GM12878 (cell line): ENCODE measurements around the gene TNFRSF14. TPM values are rescaled to one million over a fixed set of nuclear protein-coding genes. Genes with fewer than 3 reads are reported as not detected.

Experiments
- ATAC-seq: fragments of 200-7000 bp; cut with Tn5 transposase; 3 replicates; pipeline ENCODE4 v1.9.1; 2020; ENCODE audit warnings: mild to moderate bottlenecking, moderate library complexity
- BruUV-seq: library from RNA; stranded (reverse); fragments of 400-500 nt; replicated peaks from 2 replicates; lab custom pipeline; 2021; lab: Mats Ljungman, UMichigan
- CTCF ChIA-PET: fragments of 300-600 bp; sonication (Branson Sonifier 250); formaldehyde crosslinking; extraction: SDS; loops from one replicate; lab custom pipeline; 2021; ENCODE audit warnings: inconsistent platforms; lab: Yijun Ruan, JAX
- POLR2A ChIA-PET: fragments of 350-600 bp; formaldehyde crosslinking; extraction: SDS; loops from one replicate; lab custom pipeline; 2021; ENCODE audit warnings: inconsistent platforms; lab: Charles Lee
- RAD21 ChIA-PET: fragments of 300-600 bp; sonication (Branson Sonifier 250); formaldehyde crosslinking; loops from one replicate; lab custom pipeline; 2023; ENCODE audit warnings: antibody characterized with exemption; ENCODE audit not compliant: unreplicated experiment; lab: Charles Lee
- SMC1A ChIA-PET: fragments of 300-600 bp; sonication (Branson Sonifier 250); formaldehyde crosslinking; loops from one replicate; lab custom pipeline; 2023; ENCODE audit not compliant: unreplicated experiment, uncharacterized antibody; lab: Charles Lee
- DNase-seq: peaks from one replicate; pipeline ENCODE4 v3.0.0-alpha.2; 2011; ENCODE audit warnings: low read depth, low spot score
- FAIRE-seq: peaks from 3 replicates; lab custom pipeline; 2011; peaks lifted over from hg19 to GRCh38; lab: Jason Lieb, UNC
- H2AFZ ChIP-seq: 2 replicates; pipeline ENCODE4 v1.6.0; 2011; ENCODE audit warnings: low read depth, low read length, control low read depth; ENCODE audit not compliant: control insufficient read depth
- H3K27ac ChIP-seq: 2 replicates; pipeline ENCODE4 v1.5.1; 2011; ENCODE audit warnings: control low read depth; ENCODE audit not compliant: control insufficient read depth, insufficient read depth
- H3K27me3 ChIP-seq, 2 experiments: replicated peaks in 1 of 2; 2 replicates each; pipeline versions ENCODE4 v1.6.0 to v1.6.1; 2011; ENCODE audit warnings: low read length in 1 of 2; ENCODE audit not compliant: control insufficient read depth in 2 of 2, insufficient read depth in 2 of 2
- H3K36me3 ChIP-seq, 2 experiments: 2 replicates each; pipeline ENCODE4 v1.5.1; 2011; ENCODE audit warnings: low read length in 1 of 2; ENCODE audit not compliant: control insufficient read depth in 2 of 2, insufficient read depth in 2 of 2
- H3K4me1 ChIP-seq: 2 replicates; pipeline ENCODE4 v1.6.1; 2011; ENCODE audit warnings: mild to moderate bottlenecking, low read length, moderate library complexity, mixed read lengths; ENCODE audit not compliant: control insufficient read depth, insufficient read depth
- H3K4me2 ChIP-seq: 2 replicates; pipeline ENCODE4 v1.6.0; 2011; ENCODE audit warnings: control low read depth; ENCODE audit not compliant: control insufficient read depth, insufficient read depth
- H3K4me3 ChIP-seq: fragments of 200-600 bp; sonication (generic); 2 replicates; pipeline ENCODE4 v1.5.1; 2016
- H3K79me2 ChIP-seq: 2 replicates; pipeline ENCODE4 v1.6.0; 2011; ENCODE audit warnings: low read length; ENCODE audit not compliant: control insufficient read depth, insufficient read depth
- H3K9ac ChIP-seq: 2 replicates; pipeline ENCODE4 v1.8.0; 2011; ENCODE audit warnings: low read length, control low read depth, mixed read lengths; ENCODE audit not compliant: control insufficient read depth, insufficient read depth
- H3K9me3 ChIP-seq: replicated peaks from 3 replicates; pipeline ENCODE4 v1.5.1; 2011; ENCODE audit warnings: mild to moderate bottlenecking, low read length; ENCODE audit not compliant: control insufficient read depth, insufficient read depth
- H4K20me1 ChIP-seq: 2 replicates; pipeline ENCODE4 v1.6.0; 2011; ENCODE audit not compliant: control insufficient read depth, insufficient read depth
- BHLHE40 ChIP-seq, 2 experiments: fragments of 450-650 bp in 1 of 2; IDR thresholded peaks; 2 replicates each; pipeline ENCODE4 v1.6.1; 2011 to 2017; ENCODE audit warnings: low read depth in 2 of 2, borderline replicate concordance in 1 of 2, improper control_type of control experiment in 1 of 2, low read length in 1 of 2, mild to moderate bottlenecking in 1 of 2
- BMI1 ChIP-seq: fragments of 450-650 bp; IDR thresholded peaks from 2 replicates; pipeline ENCODE4 v1.6.1; 2016; ENCODE audit warnings: mild to moderate bottlenecking, moderate library complexity, borderline replicate concordance
- CREB1 ChIP-seq: IDR thresholded peaks from 2 replicates; pipeline ENCODE4 v1.6.1; 2012; ENCODE audit warnings: low read depth, mild to moderate bottlenecking, inconsistent platforms
- CREM ChIP-seq: IDR thresholded peaks from 2 replicates; pipeline ENCODE4 v1.6.1; 2014; ENCODE audit warnings: antibody characterized with exemption, low read depth
- EP300 ChIP-seq, 2 experiments: fragments of 150-350 bp in 1 of 2; IDR thresholded peaks; 2 replicates each; pipeline ENCODE4 v1.6.1; 2011 to 2012; ENCODE audit warnings: low read depth in 2 of 2, low read length in 2 of 2, borderline replicate concordance in 1 of 2, improper control_type of control experiment in 1 of 2, inconsistent platforms in 1 of 2; ENCODE audit not compliant: control insufficient read depth in 1 of 2
- HDAC6 ChIP-seq: fragments of 200-600 bp; sonication (generic); IDR thresholded peaks from one replicate; pipeline ENCODE4 v1.8.0; 2017; ENCODE audit warnings: antibody characterized with exemption; ENCODE audit not compliant: unreplicated experiment
- MTA3 ChIP-seq: IDR thresholded peaks from 2 replicates; pipeline ENCODE4 v1.6.1; 2012; ENCODE audit warnings: low read length, inconsistent platforms, borderline replicate concordance
- NFXL1 ChIP-seq: fragments of 450-650 bp; IDR thresholded peaks from 2 replicates; pipeline ENCODE4 v1.6.1; 2017; ENCODE audit warnings: antibody characterized with exemption, mild to moderate bottlenecking, borderline replicate concordance
- PBX3 ChIP-seq: IDR thresholded peaks from 2 replicates; pipeline ENCODE4 v1.6.1; 2011; ENCODE audit warnings: mild to moderate bottlenecking, low read depth, low read length, moderate library complexity; ENCODE audit not compliant: insufficient replicate concordance
- PKNOX1 ChIP-seq: fragments of 450-650 bp; IDR thresholded peaks from 2 replicates; pipeline ENCODE4 v1.6.1; 2016; ENCODE audit warnings: mild to moderate bottlenecking
- POU2F2 ChIP-seq: IDR thresholded peaks from 3 replicates; pipeline ENCODE4 v1.6.1; 2011; ENCODE audit warnings: low read depth, mild to moderate bottlenecking, low read length, borderline replicate concordance
- PRDM15 ChIP-seq: fragments of 450-650 bp; formaldehyde crosslinking; IDR thresholded peaks from 2 replicates; pipeline ENCODE4 v1.4.0; 2020; ENCODE audit warnings: mild to moderate bottlenecking, moderate library complexity
- SIX5 ChIP-seq: IDR thresholded peaks from 2 replicates; pipeline ENCODE4 v1.6.1; 2011; ENCODE audit warnings: mild to moderate bottlenecking, low read depth, low read length, moderate library complexity; ENCODE audit not compliant: severe bottlenecking
- TCF12 ChIP-seq: IDR thresholded peaks from 2 replicates; pipeline ENCODE4 v1.6.1; 2011; ENCODE audit warnings: low read depth, mild to moderate bottlenecking, low read length
- ZBTB4 ChIP-seq: fragments of 450-650 bp; formaldehyde crosslinking; IDR thresholded peaks from 2 replicates; pipeline ENCODE4 v1.4.0; 2022; ENCODE audit warnings: mild to moderate bottlenecking, moderate library complexity
- WGBS: methylation state at CpG from one replicate; pipeline ENCODE4 v1.1.6; 2016; ENCODE audit warnings: low lambda C conversion rate; ENCODE audit not compliant: insufficient replicate concordance, insufficient coverage; ENCODE audit errors: missing lambda C conversion rate; 5-methylcytosine and 5-hydroxymethylcytosine counted together
- in situ Hi-C: fragments of 300-500 bp; cut with MboI; formaldehyde crosslinking; loops from 9 replicates; pipeline ENCODE4 v1.14.3; 2018; ENCODE audit warnings: mixed read lengths
- intact Hi-C: fragments of 100-400 bp; cut with micrococcal nuclease; formaldehyde crosslinking; loops from one replicate; pipeline ENCODE4 v1.14.2; 2022; ENCODE audit not compliant: unreplicated experiment
- polyA plus RNA-seq, 11 experiments: library from polyadenylated mRNA; depleted of rRNA in 4 of 11; unstranded in 6 of 11; stranded (reverse) in 5 of 11; fragments of >200 nt; fragmentation: Nextera tagmentation in 4 of 11; fragmentation: Illumina TruSeq in 1 of 11; extraction: Ambion mirVana in 4 of 11; extraction: Trizol in 1 of 11; gene quantifications; 1 replicate in 1 of 11; 2 replicates in 10 of 11; pipeline versions ENCODE4 v1.2.1 to v1.2.3, GENCODE V29; 2011 to 2016; ENCODE audit warnings: inconsistent platforms in 2 of 11, missing spikeins in 2 of 11, low read depth in 1 of 11
- total RNA-seq, 4 experiments: library from RNA; depleted of rRNA in 3 of 4; stranded (reverse); fragments of >200 nt in 3 of 4; fragmentation: Illumina TruSeq in 1 of 4; extraction: Trizol in 1 of 4; gene quantifications; 2 replicates each; pipeline versions ENCODE4 v1.2.1 to v1.2.3, GENCODE V29; 2013 to 2021

Gene TNFRSF14
- total and polyA plus RNA-seq, 10 of the 15 experiments (the other 5 are each of a cell fraction or from before 2014, with no cell fraction given): 0.43 to 114 (median 41.5) TPM

- DNase-seq: no peak
- Histone ChIP-seq H4K20me1 (no peaks in the 10 kb centered on the region; the same call in 1 of the 2 replicates), H3K9me3 (no peaks in the 10 kb centered on the region), H3K4me1 (no peaks in the 10 kb centered on the region), H3K4me2 (no peak overlapping the region), H3K4me3 (no peak overlapping the region), H3K27me3 (no peaks in the 10 kb centered on the region), H3K9ac (no peak overlapping the region), H3K79me2 (no peaks in the 10 kb centered on the region), H3K36me3 (peaks cover 2 to 34% of the 10 kb centered on the region in 2 experiments), H3K27ac (no peak overlapping the region), H2AFZ (no peak overlapping the region)
- CTCF ChIA-PET: no interaction called here
- intact Hi-C loops (no loop called here), in situ Hi-C loops (no loop called here)
- 74% methylated on average over 10 of the region's 11 CpGs for WGBS
- no peak for FAIRE-seq
- BruUV-seq: no TSS peak
- RAD21 ChIA-PET: no interaction called here
- SMC1A ChIA-PET: interaction anchor here (0.8 kb wide), 1 partner anchor 37 kb away, joined by 3 read pairs; no protein-coding TSS in a partner anchor
- POLR2A ChIA-PET: no interaction called here
- no peak for ATAC-seq
- TF ChIP-seq BMI1: no peak
- TF ChIP-seq EP300 (IDR thresholded peaks at IDR 0.05; ENCODE audit: borderline replicate concordance in 1 of 2, control insufficient read depth in 1 of 2, low read depth in 2 of 2, low read length in 2 of 2): no peak
- TF ChIP-seq ZBTB4: no peak
- TF ChIP-seq CREB1: no peak
- no peak for TF ChIP-seq NFXL1
- no peak for TF ChIP-seq HDAC6
- no peak for TF ChIP-seq TCF12
- TF ChIP-seq CREM: no peak
- no peak for TF ChIP-seq PBX3
- no peak for TF ChIP-seq PRDM15 (CRISPR knock-in tag)
- TF ChIP-seq PKNOX1: no peak
- no peak for TF ChIP-seq BHLHE40 (IDR thresholded peaks at IDR 0.05; ENCODE audit: borderline replicate concordance in 1 of 2, low read depth in 2 of 2, low read length in 1 of 2)
- TF ChIP-seq POU2F2: no peak
- no peak for TF ChIP-seq SIX5
- no peak for TF ChIP-seq MTA3
Observed at GRCh38 chr1:2509589-2509988, 46.6 kb upstream of the TNFRSF14 start.
